Measurements from ENCODE around the gene MAGEA11.
"Not testable (repeated sequence)": the region's sequence is repeated elsewhere in the genome, so short reads cannot be mapped to it uniquely, and the experiment has no call there.

MAGEA11 gene, protein sequence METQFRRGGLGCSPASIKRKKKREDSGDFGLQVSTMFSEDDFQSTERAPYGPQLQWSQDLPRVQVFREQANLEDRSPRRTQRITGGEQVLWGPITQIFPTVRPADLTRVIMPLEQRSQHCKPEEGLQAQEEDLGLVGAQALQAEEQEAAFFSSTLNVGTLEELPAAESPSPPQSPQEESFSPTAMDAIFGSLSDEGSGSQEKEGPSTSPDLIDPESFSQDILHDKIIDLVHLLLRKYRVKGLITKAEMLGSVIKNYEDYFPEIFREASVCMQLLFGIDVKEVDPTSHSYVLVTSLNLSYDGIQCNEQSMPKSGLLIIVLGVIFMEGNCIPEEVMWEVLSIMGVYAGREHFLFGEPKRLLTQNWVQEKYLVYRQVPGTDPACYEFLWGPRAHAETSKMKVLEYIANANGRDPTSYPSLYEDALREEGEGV

GRCh38 chrX:149711545-149712236 is at the start of gene MAGEA11:
TSS of gene MAGEA11 (plus strand) at chrX:149712060. CDS start at chrX:149713160, 1,100 bp downstream.
- in situ Hi-C loops (cut with MboI; ENCODE audit: low sequenced_read_pairs): no loop called here

DNA sequence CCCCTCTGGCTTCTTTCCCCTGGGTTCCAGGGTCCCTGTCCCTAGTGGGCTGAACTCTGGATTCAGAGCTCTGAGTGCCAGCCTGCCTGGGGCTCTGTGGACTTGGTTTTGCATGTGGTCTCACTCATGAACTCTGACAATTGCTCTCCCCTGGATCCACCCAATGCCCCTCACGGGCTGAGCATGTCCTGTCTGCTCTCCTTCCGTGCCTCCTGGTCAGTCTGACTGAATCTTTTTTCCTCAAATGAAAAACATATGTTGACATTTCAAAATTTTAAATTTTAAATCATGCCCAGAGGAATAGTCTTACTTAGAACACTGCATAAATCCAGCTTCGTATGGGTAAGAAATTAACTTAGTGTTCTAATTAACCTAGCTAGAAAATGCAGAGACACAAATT is 36.8 kb upstream of the MAGEA11 start:
- in situ Hi-C loops (cut with MboI; ENCODE audit: low sequenced_read_pairs): not testable (repeated sequence)

GRCh38 chrX:149675554-149675953 is 36.3 kb upstream of the MAGEA11 start:
- in situ Hi-C loops (cut with MboI; ENCODE audit: low sequenced_read_pairs): not testable (repeated sequence)

- in situ Hi-C loops (cut with MboI; ENCODE audit: low sequenced_read_pairs): not testable (repeated sequence)
Measured at GRCh38 chrX:149679164-149679678, 32.6 kb upstream of the MAGEA11 start.

GRCh38 chrX:149681182-149681581 is 30.7 kb upstream of the MAGEA11 start:
- in situ Hi-C loops (cut with MboI; ENCODE audit: low sequenced_read_pairs): no loop called here

DNA sequence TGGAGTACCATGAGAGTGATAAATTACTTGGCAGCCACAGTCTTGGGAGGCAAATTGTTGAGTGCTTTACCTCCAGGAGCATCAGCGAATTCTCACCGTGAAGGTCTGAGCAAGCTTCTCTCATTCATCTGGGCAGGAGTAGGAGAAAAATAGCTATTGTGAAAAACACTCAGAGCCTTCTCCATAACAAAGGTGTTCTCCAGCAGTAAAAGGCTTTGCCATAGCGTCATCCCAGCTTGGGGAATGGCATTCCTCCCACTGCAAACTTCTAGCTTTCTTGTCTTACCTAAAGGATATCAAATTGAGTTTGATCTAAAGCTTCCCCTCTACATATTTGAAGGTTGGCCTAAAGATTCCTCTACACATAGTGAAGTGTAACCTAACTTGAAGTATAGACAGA is 29.8 kb upstream of the MAGEA11 start:
- in situ Hi-C loops (cut with MboI; ENCODE audit: low sequenced_read_pairs): no loop called here

GRCh38 chrX:149682956-149683947 is 28.6 kb upstream of the MAGEA11 start:
- in situ Hi-C loops (cut with MboI; ENCODE audit: low sequenced_read_pairs): no loop called here

DNA sequence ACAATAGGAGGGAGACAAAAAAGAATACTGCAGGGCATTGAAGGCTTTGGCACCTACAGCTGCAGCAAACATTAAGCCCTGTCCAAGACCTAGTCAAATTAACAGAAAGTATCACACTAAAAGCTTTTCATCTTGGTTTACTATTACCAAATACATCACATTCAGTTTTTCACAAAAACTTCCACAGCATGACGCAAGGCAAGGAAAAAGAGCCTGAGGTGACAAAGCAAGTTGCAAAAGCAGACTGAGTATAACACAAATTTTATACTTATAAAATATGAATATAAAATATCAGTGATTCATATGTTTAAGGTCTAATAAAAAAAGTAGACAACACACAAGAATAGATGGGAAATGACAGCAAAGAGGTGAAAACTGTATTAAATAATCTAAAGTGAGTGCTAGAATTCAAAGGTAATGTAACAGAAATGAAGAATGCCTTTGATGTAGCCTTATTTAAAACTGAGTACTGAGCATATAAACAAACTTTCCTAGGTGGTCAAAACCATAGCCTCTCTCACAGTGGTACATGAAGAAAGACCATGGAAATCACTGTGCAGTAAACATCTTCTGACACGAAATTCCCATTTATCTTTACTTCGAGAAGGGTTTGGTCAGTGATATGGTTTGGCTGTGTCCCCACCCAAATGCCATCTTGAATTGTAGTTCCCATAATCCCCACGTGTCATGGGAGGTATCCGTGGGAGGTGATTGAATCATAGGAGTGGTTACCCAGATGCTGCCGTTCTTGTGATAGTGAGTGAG is 27.7 kb upstream of the MAGEA11 start:
- in situ Hi-C loops (cut with MboI; ENCODE audit: low sequenced_read_pairs): no loop called here

DNA sequence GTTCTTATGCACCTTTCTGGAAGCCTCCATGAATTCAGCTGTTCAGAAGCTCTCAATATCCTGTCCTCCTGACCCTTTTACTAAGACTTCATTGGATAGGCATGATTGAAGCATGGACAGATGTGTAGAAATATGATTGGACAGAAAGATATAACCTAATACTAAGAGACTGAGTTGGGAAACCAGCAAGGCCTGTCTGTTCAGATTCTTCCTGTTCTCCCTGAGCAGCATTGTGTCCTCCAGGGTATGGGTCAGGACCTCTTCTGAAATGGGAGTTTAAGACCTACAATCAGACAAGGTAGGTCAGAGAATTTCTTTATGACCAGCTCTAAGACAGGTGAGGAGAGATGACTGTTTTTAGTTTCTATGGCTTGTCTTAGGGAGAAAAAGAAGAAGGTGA is 23.9 kb upstream of the MAGEA11 start:
- in situ Hi-C loops (cut with MboI; ENCODE audit: low sequenced_read_pairs): no loop called here

- in situ Hi-C loops (cut with MboI; ENCODE audit: low sequenced_read_pairs): no loop called here
Measured at GRCh38 chrX:149688552-149688951, 23.3 kb upstream of the MAGEA11 start.

GRCh38 chrX:149691794-149692193 is 20.1 kb upstream of the MAGEA11 start:
- in situ Hi-C loops (cut with MboI; ENCODE audit: low sequenced_read_pairs): no loop called here

DNA sequence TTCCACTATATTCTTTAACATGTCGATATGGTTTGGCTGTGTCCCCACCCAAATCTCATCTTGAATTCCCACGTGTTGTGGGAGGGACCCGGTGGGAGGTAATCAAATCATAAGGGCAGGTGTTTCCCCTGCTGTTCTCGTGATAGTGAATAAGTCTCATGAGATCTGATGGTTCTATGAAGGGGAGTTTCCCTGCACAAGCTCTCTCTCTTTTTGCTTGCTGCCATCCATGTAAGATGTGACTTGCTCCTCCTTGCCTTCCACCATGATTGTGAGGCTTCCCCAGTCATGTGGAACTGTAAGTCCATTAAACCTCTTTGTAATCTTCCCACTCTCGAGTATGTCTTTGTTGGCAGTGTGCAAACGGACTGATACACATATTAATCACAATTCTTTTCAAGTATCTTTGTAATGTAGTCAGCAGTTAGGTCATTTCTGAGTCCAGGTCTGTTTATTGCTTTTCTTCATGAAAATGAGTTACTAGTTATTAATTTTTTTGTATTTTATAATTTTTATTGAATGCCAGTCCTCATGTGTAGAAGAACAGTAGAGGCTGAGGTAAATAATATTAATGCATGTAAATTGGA is 19.1 kb upstream of the MAGEA11 start:
- in situ Hi-C loops (cut with MboI; ENCODE audit: low sequenced_read_pairs): not testable (repeated sequence)

- in situ Hi-C loops (cut with MboI; ENCODE audit: low sequenced_read_pairs): no loop called here
Measured at GRCh38 chrX:149699761-149700160, 12.1 kb upstream of the MAGEA11 start.

DNA sequence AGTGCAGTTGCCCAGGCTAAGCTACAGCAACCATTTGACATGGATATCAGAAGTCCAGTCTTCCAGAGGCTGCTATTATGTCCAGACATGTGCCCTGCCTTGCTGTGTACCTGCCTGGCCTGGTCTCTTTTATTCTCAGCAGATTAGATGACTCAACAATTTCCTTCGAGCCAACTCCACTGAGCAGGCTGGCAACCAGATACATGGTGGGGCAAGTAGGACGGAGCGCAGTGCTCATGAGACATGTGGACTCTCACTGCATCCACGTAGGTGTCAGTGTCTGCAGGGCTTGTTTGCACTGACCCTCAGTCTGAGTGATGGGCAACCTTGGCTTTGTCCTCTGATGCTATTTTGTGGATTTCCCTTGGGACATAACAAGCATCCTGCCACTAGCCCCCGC is 7.2 kb upstream of the MAGEA11 start:
- in situ Hi-C loops (cut with MboI; ENCODE audit: low sequenced_read_pairs): no loop called here

- in situ Hi-C loops (cut with MboI; ENCODE audit: low sequenced_read_pairs): no loop called here
Measured at GRCh38 chrX:149707147-149707901, 4.5 kb upstream of the MAGEA11 start.

- in situ Hi-C loops (cut with MboI; ENCODE audit: low sequenced_read_pairs): no loop called here
Measured at GRCh38 chrX:149712831-149713230, 971 bp downstream of the MAGEA11 start.

DNA sequence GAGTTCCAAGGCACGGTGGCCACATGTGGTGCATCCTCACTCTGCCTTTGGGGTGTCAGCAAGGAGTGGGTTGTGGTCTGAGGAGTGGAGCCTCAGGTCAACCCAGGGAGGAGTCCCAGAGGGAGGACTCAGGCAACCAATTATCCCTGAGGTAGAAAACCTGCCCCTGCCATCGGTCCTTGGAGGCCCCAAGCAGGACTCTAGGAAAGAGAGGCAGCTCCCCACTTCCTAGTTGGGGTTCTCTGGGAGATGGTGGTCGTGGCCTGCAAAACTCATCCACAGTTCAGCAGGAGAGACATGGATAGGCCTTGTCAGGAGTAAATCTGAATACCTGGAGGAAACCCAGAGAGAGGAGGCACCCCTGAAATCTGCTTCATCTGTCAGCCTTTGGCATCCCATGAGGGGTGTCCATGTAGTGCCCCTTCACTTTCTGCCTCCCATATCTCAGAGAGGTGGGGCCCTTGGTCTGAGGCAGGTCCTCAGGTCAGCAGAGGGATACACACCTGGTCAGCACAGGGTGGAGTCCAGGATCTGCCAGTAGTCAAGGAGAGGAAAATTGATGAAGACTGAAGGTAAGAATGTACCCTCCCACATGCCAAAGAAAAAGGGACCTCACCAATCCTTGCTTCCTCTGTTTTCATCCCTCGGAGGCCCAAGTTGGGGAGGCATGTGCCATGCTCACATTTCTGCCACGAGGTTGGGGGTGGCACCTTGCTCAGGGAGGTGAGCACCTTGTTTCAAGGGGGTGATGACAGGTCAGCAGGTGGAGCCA is 1.6 kb downstream of the MAGEA11 start:
- in situ Hi-C loops (cut with MboI; ENCODE audit: low sequenced_read_pairs): no loop called here

GRCh38 chrX:149715468-149715867 is 3.6 kb downstream of the MAGEA11 start:
- in situ Hi-C loops (cut with MboI; ENCODE audit: low sequenced_read_pairs): no loop called here
